ENCODE measurements around the gene RETREG2.

Gene RETREG2

DNA sequence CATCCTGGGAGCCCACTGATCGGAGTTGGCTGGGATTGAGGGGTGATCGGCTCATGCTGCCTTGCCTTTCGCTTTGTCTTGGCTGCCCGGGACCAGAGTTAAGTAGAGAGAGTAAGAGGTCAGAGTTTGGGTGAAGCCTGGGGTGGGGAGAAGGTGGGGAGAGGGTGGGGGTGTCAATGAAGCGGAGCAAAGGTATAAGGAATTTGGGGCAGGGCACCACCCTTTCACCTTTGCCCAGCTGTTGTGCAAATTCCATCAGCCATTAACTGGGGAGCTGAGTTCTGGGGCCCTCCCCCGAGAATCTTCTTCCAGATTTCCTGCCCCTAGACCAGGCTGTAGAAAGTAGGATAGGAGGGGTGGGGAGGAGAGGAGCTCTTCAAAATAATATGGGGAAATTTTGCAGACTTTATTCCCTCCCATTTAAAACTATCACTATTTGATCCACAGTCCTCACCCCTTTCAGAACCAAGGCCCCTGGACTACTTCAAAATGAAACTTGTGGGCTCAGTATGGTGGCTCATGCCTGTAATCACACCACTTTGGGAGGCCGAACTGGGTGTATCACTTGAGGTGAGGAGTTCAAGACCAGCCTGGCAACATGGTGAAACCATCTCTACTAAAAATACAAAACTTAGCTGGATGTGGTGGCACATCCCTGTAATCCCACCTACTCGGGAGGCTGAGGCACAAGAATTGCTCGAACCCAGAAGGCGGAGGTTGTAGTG lies 8.0 kb upstream of the RETREG2 start, which contains the start of gene SLC23A3:
TSS of gene SLC23A3 (minus strand) at position 100 of the 725 bp plus-strand sequence. CDS start at position 55, 45 bp downstream.
- DNase-seq: no peak

DNA sequence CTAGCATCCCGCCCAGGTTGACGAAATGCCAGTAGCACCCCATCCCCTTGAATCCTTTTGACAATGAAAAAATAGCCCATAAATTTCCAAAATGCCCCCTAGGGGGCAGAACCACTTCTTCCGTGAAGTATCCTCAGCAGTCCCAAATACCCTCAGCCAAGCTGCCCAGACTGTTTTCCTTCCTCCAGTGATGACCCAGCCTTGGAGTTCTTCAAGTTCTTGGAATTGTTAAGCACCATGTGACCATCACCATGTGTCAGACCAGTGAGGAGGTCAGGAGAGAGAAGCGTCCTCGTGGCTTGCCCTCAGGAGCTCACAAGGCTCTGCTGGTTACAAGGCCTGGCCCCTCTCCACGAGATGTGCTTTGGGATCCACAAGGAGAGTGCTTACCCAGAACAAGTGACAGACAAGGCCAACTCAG lies 6.8 kb upstream of the RETREG2 start:
- peak; percentile 62 for DNase-seq

DNA sequence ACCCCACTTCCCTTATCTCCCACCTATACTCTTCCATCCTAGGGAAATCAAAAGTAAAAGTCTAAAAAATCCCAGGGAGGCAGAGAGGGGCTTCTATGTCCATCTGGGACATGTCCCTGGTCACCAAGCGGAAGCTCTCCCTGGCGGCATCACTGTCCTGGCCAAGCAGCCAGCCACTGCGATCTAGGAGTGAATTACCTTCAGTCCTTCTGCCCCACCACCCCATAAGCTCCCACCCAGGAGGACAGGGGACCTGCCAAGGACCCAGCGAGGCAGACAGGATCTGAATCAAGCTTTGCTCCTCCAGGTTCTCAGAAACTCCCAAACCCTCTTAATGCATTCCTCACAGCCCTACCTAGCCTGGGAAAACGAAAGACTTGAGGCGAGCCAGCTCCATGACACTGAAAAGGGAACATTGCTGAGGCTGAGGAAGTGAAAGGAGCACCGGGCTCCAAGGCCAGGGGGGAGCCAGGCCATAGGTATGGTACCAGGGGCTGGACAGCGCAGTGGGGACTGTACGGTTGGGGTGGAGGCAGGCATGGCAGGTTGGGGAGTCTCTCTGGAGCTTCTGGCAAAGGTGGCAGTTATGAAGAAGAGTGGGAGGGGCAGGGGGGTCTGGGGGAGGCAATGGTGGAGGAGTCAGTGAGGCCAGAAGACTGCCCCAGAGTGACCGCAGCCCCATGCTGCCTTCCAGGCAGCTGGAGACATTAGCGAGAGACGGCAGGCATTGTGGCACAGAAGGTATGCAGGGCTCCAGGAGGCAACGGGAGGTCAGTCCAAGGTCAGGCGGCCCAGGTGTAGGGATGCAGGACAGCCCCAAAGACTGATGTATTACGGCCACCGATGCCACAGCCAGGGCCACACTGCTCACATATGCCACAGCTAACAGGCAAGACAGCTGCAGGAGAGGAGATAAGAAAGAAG lies 5.6 kb upstream of the RETREG2 start:
- no peak for DNase-seq

DNA sequence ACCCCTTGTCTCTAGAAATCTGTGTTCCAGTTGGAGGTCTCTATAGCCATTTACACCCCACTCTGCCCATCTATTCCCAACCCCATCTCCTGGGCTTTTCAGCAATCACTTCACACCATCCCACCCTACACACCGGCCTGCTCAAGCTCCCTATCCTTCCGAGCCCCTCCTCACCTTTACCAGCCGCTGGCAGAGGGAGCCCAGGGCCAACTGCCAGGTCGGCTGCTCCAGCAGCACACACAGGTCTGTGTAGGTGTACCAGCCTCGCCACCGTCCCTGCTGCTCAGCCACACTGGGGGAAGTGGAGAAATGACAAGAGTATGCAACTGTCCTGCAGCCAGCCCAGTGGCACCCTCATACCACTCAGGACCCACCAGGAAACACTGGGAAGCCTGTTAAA lies 4.9 kb upstream of the RETREG2 start:
- DNase-seq: no peak

DNA sequence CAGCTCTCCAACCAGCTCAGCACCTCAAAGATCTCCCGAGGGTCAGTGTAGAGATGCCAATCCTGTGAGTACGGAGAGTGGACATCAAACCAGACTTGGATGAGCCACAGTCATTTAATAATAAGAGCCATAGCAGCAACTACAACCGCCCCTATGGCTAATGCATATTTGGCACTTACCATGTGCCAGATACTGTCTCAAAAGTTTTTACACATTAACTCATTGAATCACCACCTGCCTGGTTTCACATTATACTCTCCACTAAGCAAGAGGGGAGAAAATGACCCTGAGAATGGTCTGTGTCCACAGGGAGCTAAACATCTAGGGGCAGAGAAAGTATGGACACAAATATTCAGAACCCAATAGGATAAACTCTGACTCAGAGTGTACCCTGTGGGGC lies 3.9 kb upstream of the RETREG2 start:
- DNase-seq: no peak

DNA sequence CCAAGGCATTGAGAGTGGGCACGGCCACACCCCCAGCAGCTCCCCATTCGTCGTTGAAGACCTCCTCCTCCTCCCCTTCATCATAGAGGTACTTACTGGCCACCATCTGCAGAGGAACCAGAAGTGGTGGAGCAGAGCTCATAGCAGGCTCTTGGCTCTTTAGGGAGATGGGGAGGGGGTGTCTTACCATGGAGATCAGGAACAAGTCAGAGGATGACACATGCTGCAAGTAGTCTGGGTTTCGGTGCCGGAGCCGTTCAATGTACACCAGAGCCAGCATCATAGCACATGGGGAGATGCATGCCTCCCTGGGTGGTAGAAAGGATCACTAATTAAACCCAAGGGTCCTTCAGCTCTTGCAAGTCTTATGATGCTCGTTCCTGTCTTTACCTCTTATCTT lies 3.3 kb upstream of the RETREG2 start:
- no peak for DNase-seq

DNA sequence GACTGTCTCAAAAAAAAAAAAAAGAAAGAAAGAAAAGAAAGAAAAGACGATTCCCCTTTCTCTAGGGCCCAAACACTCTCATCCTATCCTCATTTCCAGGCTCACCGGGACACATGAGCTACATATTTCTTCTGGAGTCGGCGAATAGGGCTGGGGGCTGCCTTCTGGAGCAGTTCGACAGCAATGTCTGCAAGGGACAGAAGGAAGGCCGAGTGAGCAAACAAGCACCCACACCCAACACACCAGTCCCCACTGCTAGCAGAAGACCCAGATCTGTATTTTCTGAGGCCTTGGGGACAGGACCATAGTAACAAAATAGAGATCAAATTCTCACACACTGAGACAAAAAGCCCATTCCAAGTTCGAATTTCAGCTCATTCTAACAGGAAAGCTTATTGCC lies 2.6 kb upstream of the RETREG2 start:
- no peak for DNase-seq

DNA sequence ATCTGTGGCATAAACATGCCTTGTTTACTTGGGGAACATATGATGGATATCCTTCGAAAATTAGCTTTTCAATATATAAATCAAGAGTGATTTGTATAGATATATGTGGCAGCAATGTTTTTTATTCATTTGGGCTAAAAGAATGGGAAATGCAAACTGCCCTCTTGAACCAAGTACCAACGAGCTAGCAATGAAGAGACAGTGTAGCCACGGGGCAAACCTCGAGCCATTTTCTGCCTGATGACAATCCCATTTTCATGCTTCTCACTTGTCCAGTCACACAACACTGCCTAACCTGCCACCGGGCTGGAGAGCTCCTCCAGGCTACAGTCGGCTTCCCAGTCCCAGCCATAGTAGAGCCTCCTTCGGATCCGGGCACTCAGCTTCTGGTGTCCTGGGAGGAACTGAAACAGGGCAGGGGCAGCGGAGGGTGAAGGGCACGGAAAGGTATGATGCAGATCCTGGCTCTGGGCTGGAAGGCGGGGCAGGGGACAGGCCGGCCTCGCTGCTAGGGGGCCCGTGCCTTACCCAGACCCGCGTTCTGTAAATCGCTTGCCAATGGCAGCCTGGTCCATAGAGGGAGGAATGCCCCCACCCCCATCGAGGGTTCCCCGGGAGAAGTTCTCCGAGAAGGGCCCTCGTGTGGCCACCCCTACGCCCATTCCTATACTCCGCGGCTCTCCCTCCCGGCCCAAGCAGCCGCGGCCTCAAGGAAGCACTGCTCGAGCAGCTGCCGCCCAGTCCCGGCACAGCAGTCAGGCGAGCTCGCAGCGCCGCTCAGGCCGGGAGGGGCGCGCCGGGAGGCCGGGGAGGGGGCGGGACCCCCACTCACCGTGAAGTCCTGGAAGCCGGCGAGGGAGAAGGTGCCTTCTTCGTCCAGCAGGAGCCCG lies 1.9 kb upstream of the RETREG2 start:
- DNase-seq: peak; percentile 13

DNA sequence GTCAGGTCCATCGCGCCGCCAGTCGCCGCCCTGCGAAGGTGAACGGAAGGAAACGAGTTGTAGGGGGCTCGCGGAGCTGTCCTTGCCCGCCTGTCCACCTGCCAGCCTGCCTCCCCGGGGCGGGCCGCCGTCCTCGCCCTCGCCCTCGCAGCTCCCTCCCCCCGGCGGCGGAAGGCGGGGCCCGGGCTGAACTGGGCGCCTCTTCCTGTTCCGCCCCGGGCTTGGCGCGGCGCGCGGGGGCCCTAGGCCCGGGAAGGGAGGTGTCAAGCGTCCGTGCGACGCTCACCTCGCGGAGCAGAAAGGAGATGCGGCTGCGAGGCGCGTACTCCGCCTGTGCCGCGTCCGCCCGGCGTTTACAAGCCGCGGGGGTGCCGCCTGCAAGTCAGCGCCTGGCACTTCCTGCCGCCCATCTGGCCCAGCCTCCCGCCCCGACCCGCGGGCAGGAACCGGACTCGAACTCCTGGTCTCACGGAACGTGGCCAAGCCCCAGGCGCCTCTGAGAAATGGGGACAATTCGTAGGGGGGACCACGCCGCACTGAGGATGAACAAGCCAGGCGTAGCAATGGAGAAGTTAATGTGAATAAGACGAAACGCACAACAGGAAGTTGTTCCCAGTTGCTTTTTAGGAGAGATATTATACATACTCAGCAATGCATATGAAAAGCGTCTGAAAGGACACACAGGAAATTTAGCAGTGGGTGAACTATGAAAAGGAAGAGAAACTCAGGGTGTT lies 1.1 kb upstream of the RETREG2 start, which contains the start of gene CNPPD1:
TSS of gene CNPPD1 (minus strand) at position 108 of the 734 bp plus-strand sequence. CDS start at position 11, 97 bp downstream.
- peak; percentile 86 for DNase-seq

DNA sequence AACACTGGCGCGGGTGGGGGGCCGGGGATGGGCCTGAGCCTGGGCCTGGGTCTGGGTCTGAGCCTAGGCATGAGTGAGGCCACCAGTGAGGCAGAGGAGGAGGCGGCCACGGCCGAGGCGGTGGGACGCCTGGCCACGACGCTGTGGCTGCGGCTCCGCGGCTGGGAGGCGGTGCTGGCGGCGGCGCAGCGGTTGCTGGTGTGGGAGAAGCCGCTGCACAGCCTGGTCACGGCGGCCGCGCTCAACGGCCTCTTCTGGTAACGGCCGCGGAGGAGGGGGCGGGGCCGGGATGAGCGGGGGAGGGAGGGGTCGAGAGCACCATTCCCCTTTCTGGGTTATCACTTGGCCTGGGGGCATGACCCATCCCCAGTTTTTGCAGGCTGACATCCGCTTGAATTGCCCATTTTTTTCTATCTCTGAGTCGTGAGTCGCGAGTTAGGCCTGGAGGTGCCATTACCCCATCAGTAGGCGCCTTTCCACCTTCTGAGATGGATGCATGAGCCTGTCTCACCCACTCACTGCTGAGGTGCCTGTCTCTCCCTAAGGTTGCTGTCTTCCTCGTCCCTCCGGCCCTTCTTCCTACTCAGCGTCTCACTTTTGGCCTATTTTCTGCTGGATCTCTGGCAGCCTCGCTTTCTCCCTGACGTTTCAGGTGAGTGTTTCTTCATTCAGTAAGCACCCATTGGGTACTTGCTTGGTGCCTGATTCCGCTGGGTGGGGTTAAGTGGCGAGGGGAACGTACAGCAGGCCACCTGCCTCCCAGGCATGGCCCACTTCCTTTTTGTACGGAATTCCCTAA lies 501 bp downstream of the RETREG2 start:
- peak; percentile 31 for DNase-seq

DNA sequence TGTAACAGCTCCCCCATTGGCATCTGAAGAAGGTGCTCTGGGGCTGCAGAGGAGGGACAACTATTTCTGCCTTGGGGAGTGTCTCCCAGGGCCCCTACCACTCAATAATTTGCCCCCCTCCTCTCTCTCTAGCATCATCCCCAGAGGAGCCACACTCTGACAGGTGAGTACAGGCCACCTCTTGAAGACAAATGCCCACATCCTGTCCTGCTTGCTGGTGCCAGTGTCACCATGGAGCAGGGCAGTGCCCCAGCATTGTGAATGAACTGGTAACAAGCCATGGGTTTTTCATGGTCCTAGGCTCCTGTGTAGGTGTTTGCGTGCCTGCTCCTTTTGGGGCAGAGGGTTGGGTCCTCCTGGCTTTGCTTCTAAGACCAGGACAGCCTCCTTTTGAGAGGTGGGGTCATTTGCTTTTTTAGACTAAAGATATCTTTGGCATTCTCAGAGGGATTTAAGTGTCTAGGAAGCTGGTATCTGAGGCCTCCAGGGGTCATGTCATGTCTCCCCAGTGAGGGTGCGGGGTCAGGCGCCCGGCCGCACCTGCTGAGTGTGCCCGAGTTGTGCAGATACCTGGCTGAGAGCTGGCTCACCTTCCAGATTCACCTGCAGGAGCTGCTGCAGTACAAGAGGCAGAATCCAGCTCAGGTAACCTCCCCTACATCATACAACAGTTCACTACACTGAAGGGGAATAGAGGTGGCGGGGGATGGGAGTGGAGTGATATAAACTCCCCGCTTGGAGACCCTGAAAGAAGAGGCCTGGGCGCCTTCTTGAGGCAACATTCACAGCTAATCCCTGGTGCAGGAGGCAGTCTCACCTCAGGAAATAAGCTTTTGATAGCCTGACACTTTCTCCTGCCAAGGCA lies 1.8 kb downstream of the RETREG2 start:
- DNase-seq: no peak

DNA sequence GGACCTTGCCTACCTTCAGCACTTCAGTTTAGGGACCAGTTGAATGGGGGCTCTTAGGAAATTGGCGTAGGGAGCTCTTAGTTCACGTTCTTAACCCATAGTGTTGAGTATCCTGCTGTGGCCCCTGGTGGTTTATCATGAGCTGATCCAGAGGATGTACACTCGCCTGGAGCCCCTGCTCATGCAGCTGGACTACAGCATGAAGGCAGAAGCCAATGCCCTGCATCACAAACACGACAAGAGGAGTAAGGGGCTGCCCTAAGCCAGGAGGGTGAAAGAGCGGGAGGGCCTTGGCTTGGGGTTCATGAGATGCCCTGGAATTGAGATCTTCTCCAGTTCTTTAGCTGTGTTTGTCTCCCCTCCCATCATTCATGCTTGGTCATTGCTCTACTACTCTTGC lies 2.9 kb downstream of the RETREG2 start:
- no peak for DNase-seq

DNA sequence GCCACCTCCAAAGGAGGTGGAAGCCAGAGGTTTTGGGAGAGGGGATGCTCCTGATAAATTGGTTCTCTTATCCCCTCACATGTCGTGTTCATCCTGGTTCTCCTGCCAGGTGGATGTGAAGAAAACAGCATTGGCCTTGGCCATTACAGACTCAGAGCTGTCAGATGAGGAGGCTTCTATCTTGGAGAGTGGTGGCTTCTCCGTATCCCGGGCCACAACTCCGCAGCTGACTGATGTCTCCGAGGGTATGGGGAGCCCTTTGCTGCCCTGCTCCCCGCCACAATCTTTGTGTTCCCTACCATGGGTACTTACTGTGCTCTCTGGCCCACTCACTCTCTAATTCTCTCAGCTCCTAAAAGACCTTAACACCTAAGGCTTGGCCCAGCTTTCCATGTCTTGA lies 3.5 kb downstream of the RETREG2 start:
- no peak for DNase-seq

DNA sequence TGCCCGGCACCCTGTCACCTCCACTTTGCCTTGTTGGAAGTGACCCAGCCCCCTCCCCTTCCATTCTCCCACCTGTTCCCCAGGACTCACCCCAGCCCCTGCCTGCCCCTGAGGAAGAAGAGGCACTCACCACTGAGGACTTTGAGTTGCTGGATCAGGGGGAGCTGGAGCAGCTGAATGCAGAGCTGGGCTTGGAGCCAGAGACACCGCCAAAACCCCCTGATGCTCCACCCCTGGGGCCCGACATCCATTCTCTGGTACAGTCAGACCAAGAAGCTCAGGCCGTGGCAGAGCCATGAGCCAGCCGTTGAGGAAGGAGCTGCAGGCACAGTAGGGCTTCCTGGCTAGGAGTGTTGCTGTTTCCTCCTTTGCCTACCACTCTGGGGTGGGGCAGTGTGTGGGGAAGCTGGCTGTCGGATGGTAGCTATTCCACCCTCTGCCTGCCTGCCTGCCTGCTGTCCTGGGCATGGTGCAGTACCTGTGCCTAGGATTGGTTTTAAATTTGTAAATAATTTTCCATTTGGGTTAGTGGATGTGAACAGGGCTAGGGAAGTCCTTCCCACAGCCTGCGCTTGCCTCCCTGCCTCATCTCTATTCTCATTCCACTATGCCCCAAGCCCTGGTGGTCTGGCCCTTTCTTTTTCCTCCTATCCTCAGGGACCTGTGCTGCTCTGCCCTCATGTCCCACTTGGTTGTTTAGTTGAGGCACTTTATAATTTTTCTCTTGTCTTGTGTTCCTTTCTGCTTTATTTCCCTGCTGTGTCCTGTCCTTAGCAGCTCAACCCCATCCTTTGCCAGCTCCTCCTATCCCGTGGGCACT lies 4.5 kb downstream of the RETREG2 start:
- DNase-seq: no peak

DNA sequence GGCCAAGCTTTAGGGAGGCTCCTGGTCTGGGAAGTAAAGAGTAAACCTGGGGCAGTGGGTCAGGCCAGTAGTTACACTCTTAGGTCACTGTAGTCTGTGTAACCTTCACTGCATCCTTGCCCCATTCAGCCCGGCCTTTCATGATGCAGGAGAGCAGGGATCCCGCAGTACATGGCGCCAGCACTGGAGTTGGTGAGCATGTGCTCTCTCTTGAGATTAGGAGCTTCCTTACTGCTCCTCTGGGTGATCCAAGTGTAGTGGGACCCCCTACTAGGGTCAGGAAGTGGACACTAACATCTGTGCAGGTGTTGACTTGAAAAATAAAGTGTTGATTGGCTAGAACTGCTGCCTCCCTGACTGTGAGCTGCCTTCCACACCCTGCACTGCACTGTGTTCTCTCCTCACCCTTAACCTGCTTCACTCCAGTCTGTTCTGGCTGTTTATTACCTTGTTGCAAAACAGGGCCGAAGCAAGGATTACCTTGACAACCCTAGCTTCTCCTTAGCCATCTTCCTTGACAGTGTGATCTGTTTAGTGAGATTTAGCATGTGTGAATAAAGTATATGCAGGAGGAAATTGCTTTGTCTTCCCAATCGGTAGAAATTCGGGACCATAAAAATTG lies 5.2 kb downstream of the RETREG2 start:
- DNase-seq: no peak

DNA sequence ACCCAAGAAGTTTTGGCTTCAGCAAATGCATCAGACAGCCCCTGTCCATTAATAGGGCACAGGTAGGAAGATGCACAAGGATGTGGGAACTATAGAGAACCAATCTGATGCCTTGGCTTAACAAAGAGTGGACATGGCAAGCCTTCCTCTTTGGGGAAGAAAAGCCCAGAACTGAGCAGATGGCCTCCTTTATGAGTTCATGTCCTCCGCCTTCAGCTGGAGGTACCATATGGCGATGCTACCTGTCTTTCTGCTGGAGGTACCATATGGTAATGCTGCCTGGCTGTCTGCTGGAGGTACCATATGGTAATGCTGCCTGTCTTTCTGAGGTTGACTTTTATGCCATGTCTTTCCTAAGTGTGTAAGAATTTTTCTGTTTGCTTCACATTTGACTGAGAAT lies 6.0 kb downstream of the RETREG2 start:
- no peak for DNase-seq

DNA sequence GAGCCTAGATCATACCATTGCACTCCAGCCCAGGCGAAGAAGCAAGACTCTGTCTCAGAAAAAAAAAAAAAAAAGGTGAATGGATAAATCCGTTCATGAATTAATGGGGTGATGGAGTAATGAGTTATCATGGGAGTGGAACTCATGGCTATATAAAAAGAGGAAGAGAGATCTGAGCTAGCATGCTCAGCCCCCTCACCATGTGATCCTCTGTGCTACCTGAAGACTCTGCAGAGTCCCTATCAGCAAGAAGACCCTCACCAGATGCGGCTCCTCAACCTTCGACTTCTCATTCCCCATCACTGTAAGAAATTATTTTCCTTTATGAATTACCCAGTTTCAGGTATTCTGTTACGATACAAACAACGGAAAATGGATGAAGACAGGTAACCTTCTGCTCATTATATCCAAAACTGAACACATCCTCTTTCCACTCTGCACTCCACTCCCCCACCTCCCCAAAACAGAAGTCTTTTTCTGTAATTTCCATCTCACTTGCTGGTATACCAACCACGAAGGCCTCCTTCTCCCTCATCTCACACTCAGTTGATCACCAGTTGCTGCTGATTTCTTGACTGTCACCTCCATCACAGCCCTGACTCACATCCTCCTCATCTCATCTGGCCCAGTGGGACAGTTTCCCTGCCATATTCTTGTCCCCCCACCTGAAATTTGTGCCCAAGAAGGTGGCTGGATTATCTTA lies 8.8 kb downstream of the RETREG2 start:
- DNase-seq: no peak

DNA sequence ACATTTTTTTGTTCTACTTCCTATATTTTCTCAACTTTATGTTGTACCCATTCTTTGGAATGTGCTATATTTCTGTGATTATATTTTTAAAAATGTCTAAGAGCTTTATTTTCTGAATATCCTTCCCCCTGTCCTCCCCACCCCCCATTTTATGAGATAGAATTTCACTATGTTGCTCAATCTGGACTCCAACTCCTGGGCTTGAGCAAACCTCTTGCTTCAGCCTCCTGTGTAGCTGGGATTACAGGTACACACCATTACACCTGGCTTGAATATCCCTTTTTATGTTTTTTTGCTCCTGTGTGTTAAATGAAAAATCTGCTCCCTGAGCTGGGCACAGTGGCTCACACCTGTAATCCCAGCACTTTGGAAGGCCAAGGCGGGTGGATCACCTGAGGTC lies 19.3 kb downstream of the RETREG2 start:
- no peak for DNase-seq

All from CD4-positive, alpha-beta T cell treated with Interleukin-4 for 4 hours (primary cell).